Measurements from ENCODE around the gene DNAJC30. TPM values are rescaled to one million over a fixed set of nuclear protein-coding genes. Genes with fewer than 3 reads are reported as not detected.
A peak's percentile ranks its signal among the peaks of the same experiment; 100 is the strongest.

DNAJC30 gene
- total RNA-seq, 1 experiment from 2014 or later: 2.7 TPM

DNA sequence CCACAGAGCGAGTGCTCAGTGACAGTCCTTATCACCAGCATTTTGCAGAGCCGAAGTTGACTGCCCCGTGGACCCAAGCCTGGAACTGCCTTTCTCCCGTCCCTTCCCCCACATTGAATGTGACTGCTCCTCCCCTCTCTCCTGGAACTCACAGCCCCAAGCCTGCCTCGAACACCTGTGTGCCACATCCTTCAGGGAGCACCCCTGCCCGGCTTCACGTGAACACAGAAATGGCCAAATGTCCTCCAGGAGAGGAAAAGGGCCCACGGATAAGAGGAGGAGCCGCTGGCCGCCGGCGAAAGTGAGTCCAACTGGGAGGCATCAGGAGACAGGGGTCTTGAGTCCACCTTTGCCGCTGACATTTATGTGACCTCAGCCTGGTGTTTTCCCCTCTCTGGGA lies 20.0 kb upstream of the DNAJC30 start:
- H3K27me3 ChIP-seq (ENCODE audit: control insufficient read depth, insufficient read depth, low read length): no peaks in the 10 kb centered on the region
- DNase-seq: peak; percentile 72
- peaks cover 4% of the 10 kb centered on the region for H3K36me3 ChIP-seq (replicated peaks; ENCODE audit: control insufficient read depth, insufficient read depth, low read length)
- H3K4me3 ChIP-seq (ENCODE audit: insufficient read depth, low read depth, low read length): peak overlapping the region; percentile 23; the same call in 1 of the 2 replicates

DNA sequence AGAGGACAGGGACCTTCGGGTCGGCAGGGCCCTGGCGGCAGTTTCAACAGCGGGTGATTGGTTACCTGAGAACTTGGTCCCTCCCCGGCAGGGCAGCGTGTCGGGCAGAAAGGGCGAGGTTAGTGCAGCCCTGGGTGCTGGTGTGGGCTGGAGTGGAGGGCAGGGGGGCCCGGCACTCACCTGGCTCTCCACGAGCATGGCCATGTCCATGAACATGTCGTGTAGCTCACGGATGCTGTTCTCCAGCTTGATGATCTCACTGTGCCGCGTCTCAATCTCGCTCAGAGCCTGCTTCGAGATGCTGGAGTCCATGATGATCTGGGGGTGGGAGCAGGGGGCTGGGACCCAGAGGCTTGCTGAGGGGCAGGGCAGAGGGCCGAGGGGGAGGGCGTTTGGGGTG lies 19.4 kb upstream of the DNAJC30 start:
- Histone ChIP-seq H3K27me3 (ENCODE audit: control insufficient read depth, insufficient read depth, low read length) (no peaks in the 10 kb centered on the region), H3K36me3 (replicated peaks; ENCODE audit: control insufficient read depth, insufficient read depth, low read length) (peaks cover 4% of the 10 kb centered on the region), H3K4me3 (ENCODE audit: insufficient read depth, low read depth, low read length) (no peak overlapping the region)
- DNase-seq: peak; percentile 59

DNA sequence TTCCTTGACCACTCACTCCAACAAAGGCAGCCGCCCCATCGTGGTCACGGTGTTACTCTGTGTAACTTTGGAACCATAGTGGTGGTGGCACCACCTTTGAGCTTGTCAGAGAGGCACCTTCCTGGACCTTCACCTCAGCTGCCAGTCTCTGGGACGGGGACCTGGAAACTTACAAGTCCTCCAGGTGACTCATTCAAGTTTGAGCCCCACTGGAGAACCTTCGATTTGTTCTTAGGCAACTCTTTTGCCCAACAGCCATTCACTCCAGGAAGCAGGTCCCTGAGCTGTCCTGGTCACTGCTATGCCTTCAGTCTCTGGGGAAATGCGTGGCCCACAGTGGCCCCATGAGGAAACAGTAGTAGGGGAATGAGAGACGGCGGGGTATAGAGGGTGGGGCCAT lies 19.0 kb upstream of the DNAJC30 start:
- Histone ChIP-seq H3K27me3 (ENCODE audit: control insufficient read depth, insufficient read depth, low read length) (no peaks in the 10 kb centered on the region), H3K36me3 (replicated peaks; ENCODE audit: control insufficient read depth, insufficient read depth, low read length) (peaks cover 4% of the 10 kb centered on the region), H3K4me3 (ENCODE audit: insufficient read depth, low read depth, low read length) (no peak overlapping the region)
- DNase-seq: no peak

DNA sequence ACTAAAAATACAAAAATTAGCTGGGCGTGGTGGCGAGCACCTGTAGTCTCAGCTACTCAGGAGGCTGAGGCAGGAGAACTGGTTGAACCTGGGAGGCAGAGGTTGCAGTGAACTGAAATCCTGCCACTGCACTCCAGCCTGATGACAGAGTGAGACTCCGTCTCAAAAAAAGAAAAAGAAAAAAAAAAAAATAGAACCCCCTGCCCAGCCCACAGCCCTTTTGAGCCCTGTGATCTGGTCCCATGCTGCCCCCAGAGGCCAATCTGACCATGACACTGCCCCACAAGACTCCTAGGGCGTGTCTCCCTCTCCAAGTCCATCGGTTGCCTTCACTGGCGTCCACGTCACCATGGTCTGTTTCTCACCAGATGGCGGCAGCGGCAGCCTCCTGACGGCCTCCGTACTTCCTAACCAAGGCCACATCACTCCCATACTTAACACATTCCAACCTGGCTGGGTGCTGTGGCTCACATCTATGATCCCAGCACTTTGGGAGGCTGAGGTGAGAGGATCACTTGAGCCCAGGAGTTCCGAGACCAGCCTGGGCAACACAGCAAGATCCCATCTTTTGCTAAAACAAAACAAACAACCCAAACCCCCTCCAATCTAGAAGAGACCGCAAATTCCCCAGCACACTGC lies 18.2 kb upstream of the DNAJC30 start:
- DNase-seq: peak; percentile 95
- H3K36me3 ChIP-seq (replicated peaks; ENCODE audit: control insufficient read depth, insufficient read depth, low read length): peaks cover 9% of the 10 kb centered on the region
- H3K4me3 ChIP-seq (ENCODE audit: insufficient read depth, low read depth, low read length): no peak overlapping the region
- no peaks in the 10 kb centered on the region for H3K27me3 ChIP-seq (ENCODE audit: control insufficient read depth, insufficient read depth, low read length)

DNA sequence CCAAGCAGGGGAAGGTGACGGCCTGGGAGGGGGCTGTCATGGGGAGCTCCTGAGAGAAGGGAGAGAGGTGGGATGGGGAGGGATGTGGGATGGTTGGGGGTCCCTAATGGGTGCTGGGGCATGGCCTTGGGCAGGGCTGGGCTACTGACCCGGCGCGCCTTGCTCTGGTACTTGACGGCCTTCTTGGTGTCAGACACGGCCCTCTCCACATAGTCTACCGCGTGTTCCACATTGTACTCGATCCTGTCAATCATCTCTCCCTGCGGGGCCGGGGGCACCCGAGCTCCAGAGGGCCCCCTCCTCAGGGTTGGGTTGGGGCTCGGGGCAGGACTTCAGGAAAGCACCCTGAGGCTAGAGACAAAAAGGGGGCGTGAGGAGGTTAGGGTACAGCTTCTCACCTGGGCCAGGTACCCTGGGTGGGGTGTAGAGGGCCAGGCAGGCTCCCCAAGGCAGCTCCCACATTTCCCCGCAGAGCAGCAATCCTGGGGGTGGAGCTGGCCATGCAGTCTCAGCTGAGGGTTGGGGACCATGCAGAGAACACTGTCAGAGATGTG lies 17.4 kb upstream of the DNAJC30 start:
- no peak overlapping the region for H3K4me3 ChIP-seq (ENCODE audit: insufficient read depth, low read depth, low read length)
- peak; percentile 57 for DNase-seq
- H3K36me3 ChIP-seq (replicated peaks; ENCODE audit: control insufficient read depth, insufficient read depth, low read length): peaks cover 14% of the 10 kb centered on the region
- H3K27me3 ChIP-seq (ENCODE audit: control insufficient read depth, insufficient read depth, low read length): no peaks in the 10 kb centered on the region

DNA sequence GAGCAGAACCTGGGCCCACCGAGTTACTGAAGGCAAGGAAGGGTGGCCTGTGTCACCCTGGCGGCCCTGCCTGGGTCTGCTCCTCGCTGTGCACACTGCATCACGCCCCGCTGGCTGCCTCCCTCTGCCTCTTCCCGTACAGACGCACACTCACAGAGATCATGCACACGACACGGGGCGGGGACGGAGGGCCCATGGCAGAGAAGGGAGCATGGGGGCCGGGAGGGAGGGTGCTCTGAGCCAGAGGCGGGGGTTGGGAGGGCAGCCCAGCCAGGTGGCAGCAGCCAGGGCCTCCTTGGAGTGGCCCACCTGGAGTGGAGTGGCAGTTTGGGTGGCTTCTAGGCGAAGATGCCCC lies 16.8 kb upstream of the DNAJC30 start:
- Histone ChIP-seq H3K36me3 (replicated peaks; ENCODE audit: control insufficient read depth, insufficient read depth, low read length) (peaks cover 16% of the 10 kb centered on the region), H3K27me3 (ENCODE audit: control insufficient read depth, insufficient read depth, low read length) (no peaks in the 10 kb centered on the region), H3K4me3 (ENCODE audit: insufficient read depth, low read depth, low read length) (no peak overlapping the region)
- DNase-seq: peak; percentile 60

DNA sequence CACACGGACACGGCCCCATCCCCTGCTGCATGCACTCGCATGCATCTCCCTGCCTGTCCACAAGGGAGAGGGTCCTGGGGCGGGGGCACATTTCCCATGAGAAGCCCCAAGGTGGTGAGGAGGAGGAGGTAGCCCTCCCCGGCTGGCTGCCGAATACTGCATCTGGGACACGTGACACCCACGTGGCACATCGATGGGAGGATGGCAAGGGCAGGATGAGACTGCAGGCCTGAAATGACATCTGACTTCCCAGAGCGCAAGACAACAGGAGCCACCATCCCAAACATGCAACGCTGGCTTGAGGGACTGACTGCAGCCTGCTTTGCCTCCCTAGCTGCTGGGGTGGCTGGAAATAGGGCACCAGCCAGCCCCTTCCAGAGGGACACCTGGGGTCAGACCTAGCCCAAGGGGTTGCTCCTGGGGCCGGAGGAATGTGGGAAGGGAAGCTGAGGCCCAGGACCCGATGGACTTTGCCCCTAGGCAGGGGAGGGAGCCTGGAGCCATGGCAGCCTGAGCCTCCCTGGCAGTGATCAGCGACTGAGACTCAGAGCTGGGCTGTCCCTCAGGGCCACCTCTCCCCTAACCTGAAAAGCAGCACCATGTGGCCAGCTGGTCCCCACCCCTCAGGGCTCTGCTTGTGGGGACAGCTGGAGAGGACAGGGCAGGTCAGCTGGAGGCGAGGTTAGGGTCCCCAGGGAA lies 16.3 kb upstream of the DNAJC30 start:
- Histone ChIP-seq H3K4me3 (ENCODE audit: insufficient read depth, low read depth, low read length) (no peak overlapping the region), H3K27me3 (ENCODE audit: control insufficient read depth, insufficient read depth, low read length) (no peaks in the 10 kb centered on the region), H3K36me3 (replicated peaks; ENCODE audit: control insufficient read depth, insufficient read depth, low read length) (peaks cover 16% of the 10 kb centered on the region)
- peak; percentile 75 for DNase-seq

DNA sequence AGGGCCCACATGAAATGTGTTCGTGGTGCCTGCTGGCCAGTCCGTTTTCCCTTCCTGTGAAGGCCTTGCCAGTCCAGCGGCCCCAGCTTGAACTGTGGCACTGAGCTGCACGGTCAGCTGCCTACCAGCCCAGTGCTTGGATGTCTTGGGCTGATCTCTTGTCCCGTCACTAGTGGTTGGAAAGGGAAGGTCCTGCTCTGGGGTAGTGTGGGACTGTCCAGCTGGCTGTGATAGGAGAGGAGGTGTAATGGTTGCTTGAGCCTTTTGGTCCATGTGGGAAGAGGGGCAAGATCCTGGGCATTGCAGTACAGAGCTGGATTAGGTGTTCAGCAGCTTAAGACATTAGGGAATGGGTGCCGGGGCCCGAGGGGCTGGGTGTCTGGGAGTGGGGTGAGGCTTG lies 15.2 kb upstream of the DNAJC30 start:
- Histone ChIP-seq H3K4me3 (ENCODE audit: insufficient read depth, low read depth, low read length) (no peak overlapping the region), H3K36me3 (replicated peaks; ENCODE audit: control insufficient read depth, insufficient read depth, low read length) (peaks cover 24% of the 10 kb centered on the region), H3K27me3 (ENCODE audit: control insufficient read depth, insufficient read depth, low read length) (no peaks in the 10 kb centered on the region)
- no peak for DNase-seq

DNA sequence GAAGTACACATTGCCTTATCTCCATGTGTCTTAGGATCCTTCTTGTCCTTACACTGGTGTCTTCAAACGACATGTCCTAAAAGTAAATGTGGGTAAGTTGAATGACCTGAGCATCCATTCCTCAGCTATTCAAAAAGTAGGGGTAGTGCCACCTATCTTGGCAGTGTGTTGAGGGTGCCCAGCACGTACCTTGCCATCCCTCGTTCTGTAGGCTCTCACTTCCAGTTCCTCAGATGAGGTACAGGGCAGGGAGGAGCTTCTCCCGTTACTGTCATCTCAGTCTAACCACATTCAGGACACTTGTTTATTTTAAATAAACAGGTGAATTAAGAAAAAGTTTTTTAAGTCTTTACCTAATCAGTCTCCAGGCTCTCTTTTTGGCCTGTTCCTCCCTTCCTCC lies 13.1 kb upstream of the DNAJC30 start:
- Histone ChIP-seq H3K4me3 (ENCODE audit: insufficient read depth, low read depth, low read length) (no peak overlapping the region), H3K36me3 (replicated peaks; ENCODE audit: control insufficient read depth, insufficient read depth, low read length) (peaks cover 36% of the 10 kb centered on the region), H3K27me3 (ENCODE audit: control insufficient read depth, insufficient read depth, low read length) (no peaks in the 10 kb centered on the region)
- DNase-seq: no peak

DNA sequence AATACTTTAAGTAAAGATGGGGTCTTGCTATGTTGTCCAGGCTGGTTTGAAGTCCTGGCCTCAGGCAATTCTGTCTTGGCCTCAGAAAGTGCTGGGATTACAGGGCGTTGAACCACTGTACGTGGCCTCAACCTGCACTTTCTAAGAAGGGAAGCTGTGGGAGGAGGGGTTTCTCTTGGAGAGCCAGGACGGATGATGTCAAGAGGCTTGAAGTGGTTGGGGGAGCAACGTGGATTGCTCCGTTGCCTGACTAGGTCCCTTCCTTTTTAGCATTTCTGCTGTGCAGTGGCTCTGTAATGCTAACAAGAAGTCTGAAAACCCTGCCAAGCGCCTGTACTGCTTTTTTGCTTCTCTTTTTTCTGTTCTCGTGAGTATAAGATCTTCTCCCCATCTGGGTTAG lies 7.4 kb upstream of the DNAJC30 start:
- peaks cover 39% of the 10 kb centered on the region for H3K36me3 ChIP-seq (replicated peaks; ENCODE audit: control insufficient read depth, insufficient read depth, low read length)
- no peak overlapping the region for H3K4me3 ChIP-seq (ENCODE audit: insufficient read depth, low read depth, low read length)
- H3K27me3 ChIP-seq (ENCODE audit: control insufficient read depth, insufficient read depth, low read length): no peaks in the 10 kb centered on the region
- no peak for DNase-seq

DNA sequence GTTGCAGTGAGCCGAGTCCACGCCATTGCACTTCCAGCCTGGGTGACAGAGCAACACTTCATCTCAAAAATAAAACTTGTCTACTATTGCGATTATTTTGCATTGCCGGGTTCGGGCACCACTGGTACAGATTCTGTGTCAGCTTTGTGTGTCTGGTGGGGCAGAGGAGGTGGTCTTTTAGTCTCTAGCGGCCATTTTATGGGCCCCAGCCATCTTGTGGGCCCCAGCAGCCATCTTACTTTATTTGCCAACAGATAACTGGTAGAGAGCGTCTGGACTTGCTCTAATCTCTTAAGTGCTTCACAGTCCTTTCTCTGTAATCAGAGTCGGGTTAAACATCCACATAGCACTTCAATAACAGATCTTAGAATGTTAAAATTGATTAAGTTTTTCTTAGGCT lies 5.0 kb upstream of the DNAJC30 start:
- Histone ChIP-seq H3K4me3 (ENCODE audit: insufficient read depth, low read depth, low read length) (no peak overlapping the region), H3K27me3 (ENCODE audit: control insufficient read depth, insufficient read depth, low read length) (no peaks in the 10 kb centered on the region), H3K36me3 (replicated peaks; ENCODE audit: control insufficient read depth, insufficient read depth, low read length) (peaks cover 29% of the 10 kb centered on the region)
- no peak for DNase-seq

DNA sequence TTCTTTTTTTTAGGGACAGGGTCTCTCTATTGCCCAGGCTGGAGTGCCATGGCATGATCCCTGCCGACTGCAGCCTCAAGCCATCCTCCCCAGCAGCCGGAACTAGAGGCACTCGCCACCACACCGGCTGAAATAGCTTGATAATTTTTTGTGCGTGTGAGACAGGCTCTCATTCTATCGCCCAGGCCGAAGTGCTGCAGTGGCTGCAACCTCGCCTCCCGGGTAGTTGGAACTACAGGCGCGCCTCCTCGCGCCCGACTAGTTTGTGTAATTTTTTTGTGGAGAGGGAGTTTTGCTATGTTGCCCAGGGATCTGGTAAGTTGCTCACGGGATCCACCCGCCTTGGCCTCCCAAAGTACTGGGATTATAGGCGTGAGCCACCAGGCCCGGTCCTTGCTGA lies 2.1 kb upstream of the DNAJC30 start:
- no peak overlapping the region for H3K4me3 ChIP-seq (ENCODE audit: insufficient read depth, low read depth, low read length)
- DNase-seq: no peak
- H3K27me3 ChIP-seq (ENCODE audit: control insufficient read depth, insufficient read depth, low read length): no peaks in the 10 kb centered on the region
- H3K36me3 ChIP-seq (replicated peaks; ENCODE audit: control insufficient read depth, insufficient read depth, low read length): peaks cover 10% of the 10 kb centered on the region

DNA sequence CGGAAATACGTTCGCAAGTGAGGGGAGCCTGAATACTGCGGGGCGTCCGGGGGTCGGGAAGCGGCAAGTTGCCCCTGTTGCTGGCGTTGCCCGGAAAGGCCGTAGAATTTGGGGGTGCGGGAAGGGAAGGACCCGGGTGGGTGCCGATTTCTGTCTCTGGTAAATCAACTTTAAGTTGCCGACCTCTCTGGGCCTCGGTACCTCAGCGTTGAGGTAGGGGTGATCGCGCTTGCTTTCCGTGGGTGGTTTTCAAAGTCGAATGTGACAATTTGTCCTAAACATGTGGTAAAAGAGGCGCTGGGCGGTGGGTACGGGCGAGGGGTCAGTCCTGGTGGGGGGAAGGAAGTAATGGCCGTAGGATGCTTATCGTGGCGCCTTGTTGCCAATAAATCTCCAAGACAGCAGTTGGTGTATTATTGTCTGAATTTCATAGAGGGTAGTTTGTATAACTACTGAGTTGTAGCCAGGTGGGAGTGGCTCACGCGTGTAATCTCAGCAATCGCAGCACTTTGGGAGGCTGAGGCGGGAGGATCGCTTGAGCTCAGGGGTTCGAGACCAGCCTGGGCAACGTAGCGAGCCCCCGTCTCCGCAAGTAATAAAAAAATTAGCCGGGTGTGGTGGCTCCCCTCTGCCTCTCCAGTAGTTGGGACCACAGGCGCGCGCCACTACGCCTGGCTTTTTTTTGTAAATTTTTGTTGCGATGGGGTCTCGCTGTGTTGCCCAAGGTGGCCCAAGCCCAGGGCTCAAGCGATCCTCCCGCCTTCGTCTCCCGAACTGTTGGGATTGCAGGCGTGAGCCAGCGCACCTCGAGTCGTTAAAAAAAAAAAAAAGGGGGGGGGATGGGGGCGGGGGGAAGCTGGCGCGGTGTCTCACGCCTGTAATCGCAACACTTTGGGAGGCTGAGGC lies 788 bp upstream of the DNAJC30 start:
- Histone ChIP-seq H3K4me3 (ENCODE audit: insufficient read depth, low read depth, low read length) (peak overlapping the region; percentile 95), H3K36me3 (replicated peaks; ENCODE audit: control insufficient read depth, insufficient read depth, low read length) (peaks cover 8% of the 10 kb centered on the region), H3K27me3 (ENCODE audit: control insufficient read depth, insufficient read depth, low read length) (no peaks in the 10 kb centered on the region)
- DNase-seq: peak; percentile 62

DNA sequence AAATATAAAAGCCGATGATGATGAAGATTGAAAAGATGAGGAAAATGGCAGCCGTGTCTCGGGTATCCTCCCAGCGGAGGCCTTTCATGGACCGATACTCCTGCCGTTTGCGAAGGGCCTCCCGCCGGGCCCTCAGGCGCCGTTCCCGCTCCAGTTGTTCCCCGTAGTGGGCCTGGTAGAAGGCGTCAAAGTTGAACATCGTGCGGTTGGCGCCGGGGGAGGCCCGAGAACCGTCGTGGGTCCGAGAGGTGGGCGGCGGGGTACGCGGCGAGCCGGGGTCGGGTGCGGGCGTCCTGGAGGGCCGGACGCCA lies 553 bp downstream of the DNAJC30 start:
- peak; percentile 73 for DNase-seq

DNA sequence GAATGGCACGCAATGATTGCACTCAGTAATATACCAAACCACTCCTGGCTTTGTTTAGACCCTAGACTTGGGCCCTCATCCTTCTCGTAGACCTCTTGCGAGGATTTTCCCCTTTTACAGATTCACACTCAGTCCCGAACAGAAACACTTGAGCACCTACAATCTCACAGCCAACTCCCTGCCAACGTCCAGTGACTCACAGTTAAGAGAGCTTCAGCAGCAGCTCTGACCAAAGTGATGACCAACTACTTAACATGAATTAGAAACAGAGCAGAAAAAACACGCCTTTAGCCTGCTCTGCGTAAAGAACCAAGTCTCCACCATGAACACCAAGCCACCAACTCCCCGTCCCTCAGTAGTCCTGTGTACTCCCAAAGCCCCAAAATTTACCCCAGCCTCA lies 2.2 kb downstream of the DNAJC30 start:
- no peaks in the 10 kb centered on the region for H3K27me3 ChIP-seq (ENCODE audit: control insufficient read depth, insufficient read depth, low read length)
- peaks cover 3% of the 10 kb centered on the region for H3K36me3 ChIP-seq (replicated peaks; ENCODE audit: control insufficient read depth, insufficient read depth, low read length)
- no peak for DNase-seq
- no peak overlapping the region for H3K4me3 ChIP-seq (ENCODE audit: insufficient read depth, low read depth, low read length)

More for the DNA sequence above, 553 bp downstream of the DNAJC30 start:
- H3K36me3 ChIP-seq (replicated peaks; ENCODE audit: control insufficient read depth, insufficient read depth, low read length): peaks cover 6% of the 10 kb centered on the region
- H3K27me3 ChIP-seq (ENCODE audit: control insufficient read depth, insufficient read depth, low read length): no peaks in the 10 kb centered on the region
- H3K4me3 ChIP-seq (ENCODE audit: insufficient read depth, low read depth, low read length): peak overlapping the region; percentile 95
